ENCODE results near the gene ZNF365.
"Not testable (repeated sequence)": the region's sequence is repeated elsewhere in the genome, so short reads cannot be mapped to it uniquely, and the experiment has no call there.

ZNF365 gene

DNA sequence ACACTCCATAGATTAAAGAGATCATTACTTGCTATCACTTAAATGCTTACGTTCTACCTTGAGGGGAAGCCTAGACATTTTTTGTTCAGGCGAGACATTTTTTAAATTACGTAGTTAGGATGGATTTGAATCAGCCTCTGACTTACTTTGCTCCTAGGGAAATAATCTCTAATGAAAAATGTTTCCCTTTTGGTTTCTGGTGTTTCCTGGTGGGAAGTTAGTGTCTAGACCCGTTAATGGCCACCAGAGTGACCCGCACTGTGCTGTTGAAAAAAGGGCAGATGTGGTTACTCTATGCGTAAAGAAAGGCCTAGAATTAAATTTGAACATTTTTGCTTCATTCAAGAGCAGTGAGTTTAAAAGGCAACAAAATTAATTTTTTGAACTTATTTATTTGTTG lies 3.8 kb downstream of the ZNF365 start:
- Histone ChIP-seq H3K36me3 (ENCODE audit: control insufficient read depth, insufficient read depth, low read length) (no peaks in the 10 kb centered on the region), H3K4me1 (ENCODE audit: control insufficient read depth, insufficient read depth, low read length) (no peaks in the 10 kb centered on the region), H3K27me3 (ENCODE audit: control insufficient read depth, insufficient read depth, low read length, poor library complexity, severe bottlenecking) (peaks cover 33% of the 10 kb centered on the region), H3K4me3 (ENCODE audit: insufficient read depth, low read depth, low read length) (no peak overlapping the region), H3K27ac (ENCODE audit: insufficient read depth, low read depth, low read length, poor library complexity, severe bottlenecking) (no peak overlapping the region), H3K9me3 (ENCODE audit: control insufficient read depth, low read length) (no peaks in the 10 kb centered on the region)
- 94 to 97% methylated on average over 5 to 6 of the region's 6 CpGs for WGBS, 2 experiments

DNA sequence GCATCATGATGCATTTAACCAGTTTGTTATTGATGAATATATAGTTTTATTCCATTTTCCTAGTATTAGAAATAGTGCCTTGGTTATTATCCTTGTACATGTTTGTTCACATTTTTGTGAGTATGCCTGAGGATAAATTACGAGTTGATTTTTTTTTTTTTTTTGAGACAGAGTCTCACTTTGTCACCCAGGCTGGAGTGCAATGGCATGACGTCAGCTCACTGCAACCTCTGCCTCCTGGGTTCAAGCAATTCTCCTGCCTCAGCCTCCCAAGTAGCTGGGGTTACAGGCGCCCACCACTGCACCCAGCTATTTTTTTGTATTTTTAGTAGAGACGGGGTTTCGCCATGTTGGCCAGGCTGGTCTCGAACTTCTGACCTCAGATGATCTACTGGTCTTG lies 4.7 kb downstream of the ZNF365 start:
- not testable (repeated sequence) for H3K9me3 ChIP-seq (ENCODE audit: control insufficient read depth, low read length); H3K4me1 ChIP-seq (ENCODE audit: control insufficient read depth, insufficient read depth, low read length); H3K36me3 ChIP-seq (ENCODE audit: control insufficient read depth, insufficient read depth, low read length); H3K27ac ChIP-seq (ENCODE audit: insufficient read depth, low read depth, low read length, poor library complexity, severe bottlenecking); H3K4me3 ChIP-seq (ENCODE audit: insufficient read depth, low read depth, low read length)
- 89 to 93% methylated on average over 6 of the region's 6 CpGs for WGBS, 2 experiments
- H3K27me3 ChIP-seq (ENCODE audit: control insufficient read depth, insufficient read depth, low read length, poor library complexity, severe bottlenecking) = peaks cover 24% of the 10 kb centered on the region

DNA sequence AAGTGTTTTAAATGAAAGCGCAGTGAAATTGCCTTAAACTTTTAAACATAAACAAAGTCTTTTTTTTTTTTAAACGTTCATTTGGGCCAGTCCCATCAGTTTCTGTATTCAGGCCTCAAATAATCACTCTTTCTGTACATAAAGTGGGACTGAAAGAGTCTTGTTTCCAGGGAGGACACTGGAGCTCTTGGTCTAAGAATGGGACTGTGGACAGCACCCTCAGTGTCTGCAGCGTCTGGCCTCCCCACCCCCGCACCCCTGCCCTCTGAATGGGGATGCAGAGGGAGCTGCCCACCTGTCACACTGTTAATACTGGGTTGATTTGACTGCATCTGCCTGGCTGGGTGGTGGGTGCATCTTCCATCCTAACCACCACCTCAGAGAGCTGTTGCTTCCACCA lies 5.2 kb downstream of the ZNF365 start:
- no peaks in the 10 kb centered on the region for H3K36me3 ChIP-seq (ENCODE audit: control insufficient read depth, insufficient read depth, low read length)
- no peak overlapping the region for H3K27ac ChIP-seq (ENCODE audit: insufficient read depth, low read depth, low read length, poor library complexity, severe bottlenecking)
- no peak overlapping the region for H3K4me3 ChIP-seq (ENCODE audit: insufficient read depth, low read depth, low read length)
- H3K27me3 ChIP-seq (ENCODE audit: control insufficient read depth, insufficient read depth, low read length, poor library complexity, severe bottlenecking) = peaks cover 19% of the 10 kb centered on the region
- H3K9me3 ChIP-seq (ENCODE audit: control insufficient read depth, low read length) = no peaks in the 10 kb centered on the region
- H3K4me1 ChIP-seq (ENCODE audit: control insufficient read depth, insufficient read depth, low read length) = no peaks in the 10 kb centered on the region
- WGBS, 2 experiments = 80 to 90% methylated on average over 4 of the region's 4 CpGs

DNA sequence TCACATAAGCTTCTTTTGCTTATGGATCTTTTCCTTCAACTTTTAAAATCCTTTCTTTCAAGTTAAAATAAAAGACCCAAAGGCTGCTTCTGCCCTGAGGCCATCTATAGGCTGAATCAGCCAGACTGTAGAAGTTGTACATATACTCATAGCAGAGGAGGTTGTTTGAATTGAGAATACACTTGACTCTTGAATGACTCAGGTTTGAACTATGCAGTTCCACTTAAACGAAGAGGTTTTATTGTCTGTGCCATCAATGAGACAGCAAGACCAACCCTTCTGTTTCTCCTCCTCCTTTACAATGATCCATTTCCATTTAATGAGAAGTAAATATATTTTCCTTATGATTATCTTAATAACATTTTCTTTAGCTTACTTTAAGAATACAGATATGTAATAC lies 5.8 kb downstream of the ZNF365 start:
- no peak overlapping the region for H3K27ac ChIP-seq (ENCODE audit: insufficient read depth, low read depth, low read length, poor library complexity, severe bottlenecking)
- WGBS, 2 experiments = 43 to 57% methylated on average over 1 of the region's 1 CpG

DNA sequence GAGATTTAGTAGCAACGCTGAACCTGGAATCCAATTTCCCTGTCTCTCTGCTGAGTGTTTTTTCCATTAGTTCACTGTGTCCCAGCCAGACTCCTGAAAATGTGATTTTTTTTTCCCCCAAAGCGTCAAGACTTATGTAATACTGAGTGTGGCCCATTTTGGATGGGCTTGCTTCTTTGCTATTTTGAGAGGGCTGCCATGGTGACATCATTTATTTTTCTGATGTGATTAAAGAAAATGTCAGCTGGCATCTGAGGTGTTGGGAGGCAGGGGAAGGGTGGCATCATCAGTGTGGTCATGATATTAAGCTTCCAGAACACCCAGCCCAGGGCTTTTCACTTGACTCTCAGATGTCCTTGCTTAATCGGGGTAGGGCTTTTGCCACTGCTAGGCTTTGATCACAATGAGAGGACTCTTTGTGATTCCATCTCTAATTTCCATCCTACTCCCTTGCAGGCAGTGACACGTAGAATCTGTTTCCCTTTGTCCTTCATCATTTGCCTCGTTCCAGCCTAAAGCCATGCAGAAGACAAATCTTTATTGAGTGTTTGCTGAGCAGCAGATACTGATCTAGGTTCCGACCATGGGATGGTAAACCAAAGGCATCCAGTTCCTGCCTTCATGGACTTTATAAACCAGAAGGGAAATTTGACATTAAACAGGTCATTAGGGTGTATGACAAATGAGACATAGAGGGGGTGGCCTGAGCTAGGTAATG lies 7.4 kb downstream of the ZNF365 start:
- no peaks in the 10 kb centered on the region for H3K36me3 ChIP-seq (ENCODE audit: control insufficient read depth, insufficient read depth, low read length)
- H3K9me3 ChIP-seq (ENCODE audit: control insufficient read depth, low read length) = no peaks in the 10 kb centered on the region
- H3K4me1 ChIP-seq (ENCODE audit: control insufficient read depth, insufficient read depth, low read length) = no peaks in the 10 kb centered on the region
- H3K4me3 ChIP-seq (ENCODE audit: insufficient read depth, low read depth, low read length) = no peak overlapping the region
- H3K27ac ChIP-seq (ENCODE audit: insufficient read depth, low read depth, low read length, poor library complexity, severe bottlenecking) = no peak overlapping the region
- WGBS, 2 experiments = 93 to 94% methylated on average over 6 of the region's 6 CpGs
- peaks cover under 1% of the 10 kb centered on the region for H3K27me3 ChIP-seq (ENCODE audit: control insufficient read depth, insufficient read depth, low read length, poor library complexity, severe bottlenecking)

More for the DNA sequence above, 5.8 kb downstream of the ZNF365 start:
- Histone ChIP-seq H3K36me3 (ENCODE audit: control insufficient read depth, insufficient read depth, low read length) (no peaks in the 10 kb centered on the region), H3K27me3 (ENCODE audit: control insufficient read depth, insufficient read depth, low read length, poor library complexity, severe bottlenecking) (peaks cover 13% of the 10 kb centered on the region), H3K4me3 (ENCODE audit: insufficient read depth, low read depth, low read length) (no peak overlapping the region), H3K4me1 (ENCODE audit: control insufficient read depth, insufficient read depth, low read length) (no peaks in the 10 kb centered on the region), H3K9me3 (ENCODE audit: control insufficient read depth, low read length) (no peaks in the 10 kb centered on the region)

DNA sequence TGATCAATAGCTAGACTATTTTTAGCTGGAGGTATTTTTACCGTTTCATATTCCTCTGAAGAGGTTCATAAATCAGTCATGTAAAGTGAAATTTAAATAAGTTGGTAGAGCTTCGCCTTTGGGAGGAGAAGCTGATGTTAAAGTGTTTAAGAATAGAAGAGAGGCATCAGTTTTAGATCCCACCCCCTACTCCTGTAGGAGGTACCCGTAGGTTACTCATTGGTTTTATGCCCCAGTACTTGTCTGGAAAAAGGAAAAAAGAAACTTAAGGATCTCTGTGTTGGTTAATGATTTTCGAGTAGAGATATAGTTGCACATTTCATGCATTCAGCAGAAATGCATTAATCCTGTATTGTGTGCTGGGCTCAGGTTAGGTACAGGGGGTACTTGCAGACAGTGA lies 8.7 kb downstream of the ZNF365 start:
- no peaks in the 10 kb centered on the region for H3K4me1 ChIP-seq (ENCODE audit: control insufficient read depth, insufficient read depth, low read length)

DNA sequence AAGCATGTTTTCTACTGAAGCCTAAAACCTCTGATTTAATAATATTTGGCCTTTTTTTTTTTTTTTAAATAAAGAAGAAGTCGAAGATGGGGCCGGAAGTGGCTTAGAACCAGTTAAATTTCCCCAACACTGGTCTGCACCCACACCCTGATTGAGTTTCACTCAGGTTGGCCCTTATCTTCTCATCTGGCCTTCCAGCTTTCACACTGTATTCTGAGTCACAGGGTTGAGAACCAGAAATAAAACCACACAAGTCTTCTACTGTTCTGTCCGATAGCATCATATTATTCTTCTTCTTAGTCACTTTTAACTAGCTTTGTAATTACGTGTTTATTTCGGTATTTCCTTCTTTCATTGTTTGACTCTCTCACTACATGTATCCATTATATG lies 9.9 kb downstream of the ZNF365 start:
- Histone ChIP-seq H3K27ac (ENCODE audit: insufficient read depth, low read depth, low read length, poor library complexity, severe bottlenecking) (no peak overlapping the region), H3K9me3 (ENCODE audit: control insufficient read depth, low read length) (no peaks in the 10 kb centered on the region), H3K36me3 (ENCODE audit: control insufficient read depth, insufficient read depth, low read length) (no peaks in the 10 kb centered on the region), H3K4me1 (ENCODE audit: control insufficient read depth, insufficient read depth, low read length) (no peaks in the 10 kb centered on the region), H3K4me3 (ENCODE audit: insufficient read depth, low read depth, low read length) (no peak overlapping the region), H3K27me3 (ENCODE audit: control insufficient read depth, insufficient read depth, low read length, poor library complexity, severe bottlenecking) (no peaks in the 10 kb centered on the region)
- 93 to 95% methylated on average over 5 of the region's 5 CpGs for WGBS, 2 experiments

More for the DNA sequence above, 8.7 kb downstream of the ZNF365 start:
- no peak overlapping the region for H3K27ac ChIP-seq (ENCODE audit: insufficient read depth, low read depth, low read length, poor library complexity, severe bottlenecking)
- no peaks in the 10 kb centered on the region for H3K27me3 ChIP-seq (ENCODE audit: control insufficient read depth, insufficient read depth, low read length, poor library complexity, severe bottlenecking)
- 87 to 97% methylated on average over 4 of the region's 4 CpGs for WGBS, 2 experiments
- H3K36me3 ChIP-seq (ENCODE audit: control insufficient read depth, insufficient read depth, low read length) = no peaks in the 10 kb centered on the region
- no peaks in the 10 kb centered on the region for H3K9me3 ChIP-seq (ENCODE audit: control insufficient read depth, low read length)
- H3K4me3 ChIP-seq (ENCODE audit: insufficient read depth, low read depth, low read length) = no peak overlapping the region

DNA sequence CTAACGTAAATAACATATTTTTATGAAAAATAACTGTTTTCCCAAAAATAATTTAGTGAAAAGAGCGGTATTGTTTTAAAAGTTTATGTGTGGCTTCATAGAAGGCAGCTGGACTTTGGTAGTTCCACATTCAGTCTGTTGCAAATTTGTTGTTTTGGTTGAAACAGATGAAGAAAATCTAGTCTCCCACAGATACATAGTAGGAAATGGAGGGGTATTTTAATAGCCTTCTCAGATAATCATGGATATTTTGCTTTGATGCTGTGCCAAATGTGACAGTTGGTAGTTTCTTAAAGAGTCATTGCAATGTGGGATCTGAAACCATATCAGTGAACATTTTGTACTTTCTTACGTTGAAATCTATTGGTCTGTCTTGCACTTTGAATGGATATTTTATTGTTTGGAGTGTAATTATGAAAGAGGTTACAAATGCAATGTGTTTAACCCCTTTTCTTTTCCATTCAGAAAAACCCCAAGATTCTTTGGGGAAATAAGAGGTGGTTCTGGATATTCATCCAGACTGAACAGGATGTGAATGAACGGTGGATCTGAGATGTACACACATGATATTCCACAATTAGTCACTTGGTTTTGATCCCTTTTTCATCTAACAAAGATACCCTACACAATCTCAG lies 10.4 kb downstream of the ZNF365 start:
- Histone ChIP-seq H3K27me3 (ENCODE audit: control insufficient read depth, insufficient read depth, low read length, poor library complexity, severe bottlenecking) (no peaks in the 10 kb centered on the region), H3K27ac (ENCODE audit: insufficient read depth, low read depth, low read length, poor library complexity, severe bottlenecking) (no peak overlapping the region), H3K4me1 (ENCODE audit: control insufficient read depth, insufficient read depth, low read length) (no peaks in the 10 kb centered on the region), H3K36me3 (ENCODE audit: control insufficient read depth, insufficient read depth, low read length) (no peaks in the 10 kb centered on the region), H3K9me3 (ENCODE audit: control insufficient read depth, low read length) (no peaks in the 10 kb centered on the region), H3K4me3 (ENCODE audit: insufficient read depth, low read depth, low read length) (no peak overlapping the region)
- 93 to 96% methylated on average over 3 to 4 of the region's 4 CpGs for WGBS, 2 experiments

DNA sequence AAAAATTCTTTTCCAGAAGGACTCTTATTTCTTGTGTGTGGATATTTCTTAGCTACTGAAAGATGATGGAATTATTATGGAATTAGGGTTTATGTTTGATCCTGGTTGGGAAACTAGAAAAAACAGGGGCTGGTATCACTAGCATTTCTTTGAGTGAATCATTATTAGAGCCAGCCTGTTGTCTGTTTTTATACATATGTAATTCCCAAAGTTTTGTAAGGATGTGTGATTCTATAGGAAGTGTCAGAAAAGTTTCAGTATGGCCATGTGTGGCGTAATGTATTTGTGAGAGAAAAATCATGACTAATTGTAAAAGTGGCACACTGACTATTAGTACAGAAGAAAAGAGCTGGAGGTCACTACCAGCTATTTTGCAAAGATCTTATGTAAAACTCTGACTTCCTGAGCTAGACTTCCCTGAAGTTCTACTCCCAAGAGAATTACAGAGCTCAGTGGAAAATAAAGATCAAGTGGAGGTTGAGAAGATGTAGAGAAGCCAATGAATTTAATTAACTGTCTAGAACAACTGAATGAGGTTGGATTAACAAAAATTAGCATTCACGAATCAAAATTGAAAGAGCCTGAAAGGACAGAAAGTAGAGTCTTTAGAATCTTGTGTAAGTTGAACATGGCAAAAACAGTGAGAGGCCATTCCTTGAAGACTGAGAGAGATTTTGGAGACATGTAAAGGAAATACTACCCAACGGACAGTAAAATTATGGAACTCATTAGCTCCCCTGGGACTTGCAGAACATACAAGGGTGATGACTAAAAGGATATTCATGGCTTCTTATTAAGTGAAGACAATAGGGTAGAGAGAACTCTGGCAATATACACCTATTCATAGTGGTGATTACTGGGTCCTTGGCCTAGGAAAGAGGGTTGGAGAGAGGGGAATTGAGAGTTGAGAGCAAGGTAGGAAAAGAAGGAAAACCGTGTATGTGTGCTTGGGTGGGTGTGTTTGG lies 12.5 kb downstream of the ZNF365 start:
- 92 to 95% methylated on average over 4 of the region's 4 CpGs for WGBS, 2 experiments
- no peaks in the 10 kb centered on the region for H3K27me3 ChIP-seq (ENCODE audit: control insufficient read depth, insufficient read depth, low read length, poor library complexity, severe bottlenecking)
- no peaks in the 10 kb centered on the region for H3K9me3 ChIP-seq (ENCODE audit: control insufficient read depth, low read length)
- no peaks in the 10 kb centered on the region for H3K36me3 ChIP-seq (ENCODE audit: control insufficient read depth, insufficient read depth, low read length)
- H3K4me1 ChIP-seq (ENCODE audit: control insufficient read depth, insufficient read depth, low read length) = no peaks in the 10 kb centered on the region
- no peak overlapping the region for H3K4me3 ChIP-seq (ENCODE audit: insufficient read depth, low read depth, low read length)
- no peak overlapping the region for H3K27ac ChIP-seq (ENCODE audit: insufficient read depth, low read depth, low read length, poor library complexity, severe bottlenecking)

DNA sequence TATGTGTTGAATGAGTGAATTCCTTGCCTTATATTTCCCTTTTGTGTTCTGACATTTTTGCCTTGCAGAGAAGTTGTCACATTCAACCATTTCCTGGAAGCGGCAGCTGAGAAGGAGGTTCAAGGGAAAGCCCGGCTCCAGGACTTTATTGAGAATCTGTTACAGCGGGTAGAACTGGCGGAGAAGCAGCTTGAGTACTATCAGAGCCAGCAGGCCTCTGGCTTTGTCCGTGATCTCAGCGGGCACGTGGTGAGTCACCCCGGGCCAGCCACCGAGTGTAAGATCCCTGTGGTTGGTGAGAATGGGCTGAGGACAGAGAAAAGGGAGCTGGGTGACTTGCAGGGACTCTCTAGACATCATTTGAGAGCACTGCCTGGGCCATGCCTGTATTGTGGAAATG lies 14.2 kb downstream of the ZNF365 start:
- H3K27ac ChIP-seq (ENCODE audit: insufficient read depth, low read depth, low read length, poor library complexity, severe bottlenecking) = no peak overlapping the region

More for the DNA sequence above, 14.2 kb downstream of the ZNF365 start:
- Histone ChIP-seq H3K27me3 (ENCODE audit: control insufficient read depth, insufficient read depth, low read length, poor library complexity, severe bottlenecking) (no peaks in the 10 kb centered on the region), H3K9me3 (ENCODE audit: control insufficient read depth, low read length) (no peaks in the 10 kb centered on the region), H3K4me1 (ENCODE audit: control insufficient read depth, insufficient read depth, low read length) (no peaks in the 10 kb centered on the region), H3K36me3 (ENCODE audit: control insufficient read depth, insufficient read depth, low read length) (no peaks in the 10 kb centered on the region), H3K4me3 (ENCODE audit: insufficient read depth, low read depth, low read length) (no peak overlapping the region)
- WGBS, 2 experiments = 83 to 88% methylated on average over 9 of the region's 9 CpGs

Data from ectodermal cell (in vitro differentiated cells).